Measurements from ENCODE around the gene ANTKMT. TPM values are rescaled to one million over a fixed set of nuclear protein-coding genes. Genes with fewer than 3 reads are reported as not detected.

The ANTKMT gene
- total and polyA plus RNA-seq, 10 donors = 28.6 to 77.2 (median 38.7) TPM

GRCh38 chr16:716768-717325 is 4.1 kb upstream of the ANTKMT start:
- 86 to 93% (median 93%) methylated on average over 12 to 29 of the region's 29 CpGs for WGBS, 5 donors
- TF ChIP-seq POLR2A (IDR thresholded peaks at IDR 0.05) (no peak), POLR2AphosphoS5 (IDR thresholded peaks at IDR 0.05) (no peak), CTCF (IDR thresholded peaks at IDR 0.05 in 8 of 11, conservative IDR thresholded peaks at IDR 0.05 in 3 of 11) (no peak)
- no peaks in the 10 kb centered on the region for H3K9me3 ChIP-seq
- peaks cover 0 to 6% (median 0%) of the 10 kb centered on the region in 6 donors for H3K36me3 ChIP-seq
- peaks cover 0 to 60% (median 12%) of the 10 kb centered on the region in 7 donors for H3K27me3 ChIP-seq (replicated peaks in 1 of 7)
- H3K4me3 ChIP-seq = no peak overlapping the region
- H3K27ac ChIP-seq = no peak overlapping the region
- no peak for DNase-seq
- peaks cover 19 to 76% (median 53%) of the 10 kb centered on the region in 6 donors for H3K4me1 ChIP-seq
- intact Hi-C loops (cut with DNase I; ENCODE audit: low total_unique reads) = no loop called here

- TF ChIP-seq POLR2AphosphoS5 (IDR thresholded peaks at IDR 0.05) (no peak), POLR2A (IDR thresholded peaks at IDR 0.05) (no peak), CTCF (IDR thresholded peaks at IDR 0.05 in 8 of 11, conservative IDR thresholded peaks at IDR 0.05 in 3 of 11) (no peak)
- Histone ChIP-seq H3K27ac (no peak overlapping the region), H3K36me3 (peaks cover 0 to 14% (median 0%) of the 10 kb centered on the region in 6 donors), H3K9me3 (no peaks in the 10 kb centered on the region), H3K4me1 (peaks cover 23 to 81% (median 57%) of the 10 kb centered on the region in 6 donors), H3K27me3 (replicated peaks in 1 of 7) (peaks cover 0 to 52% (median 12%) of the 10 kb centered on the region in 7 donors), H3K4me3 (no peak overlapping the region)
- WGBS, 5 donors = 81 to 93% (median 85%) methylated on average over 9 to 32 of the region's 32 CpGs
- intact Hi-C loops (cut with DNase I; ENCODE audit: low total_unique reads) = no loop called here
- DNase-seq = no peak
These were observed 3.3 kb upstream of the ANTKMT start for GRCh38 chr16:717450-718245.

- Histone ChIP-seq H3K4me3 (no peak overlapping the region), H3K27me3 (replicated peaks in 1 of 7) (peaks cover 0 to 45% (median 12%) of the 10 kb centered on the region in 7 donors), H3K36me3 (peaks cover 0 to 17% (median 0%) of the 10 kb centered on the region in 6 donors), H3K27ac (no peak overlapping the region), H3K4me1 (peaks cover 23 to 87% (median 60%) of the 10 kb centered on the region in 6 donors), H3K9me3 (no peaks in the 10 kb centered on the region)
- no peak for DNase-seq
- no peak for TF ChIP-seq POLR2A (IDR thresholded peaks at IDR 0.05)
- peak in 1 of 3 donors; percentile 4 for TF ChIP-seq POLR2AphosphoS5 (IDR thresholded peaks at IDR 0.05)
- no peak for TF ChIP-seq CTCF (IDR thresholded peaks at IDR 0.05 in 8 of 11, conservative IDR thresholded peaks at IDR 0.05 in 3 of 11)
- intact Hi-C loops (cut with DNase I; ENCODE audit: low total_unique reads) = no loop called here
- 82 to 95% (median 90%) methylated on average over 6 to 9 of the region's 9 CpGs for WGBS, 5 donors
These were observed 2.6 kb upstream of the ANTKMT start for GRCh38 chr16:718389-718788.

- Histone ChIP-seq H3K36me3 (peaks cover 0 to 17% (median 0%) of the 10 kb centered on the region in 6 donors), H3K9me3 (no peaks in the 10 kb centered on the region), H3K4me3 (no peak overlapping the region), H3K27me3 (replicated peaks in 1 of 7) (peaks cover 0 to 40% (median 12%) of the 10 kb centered on the region in 7 donors), H3K27ac (no peak overlapping the region), H3K4me1 (peaks cover 23 to 88% (median 57%) of the 10 kb centered on the region in 6 donors)
- intact Hi-C loops (cut with DNase I; ENCODE audit: low total_unique reads) = no loop called here
- DNase-seq = no peak
- 87 to 96% (median 89%) methylated on average over 6 of the region's 6 CpGs for WGBS, 5 donors
- TF ChIP-seq POLR2AphosphoS5 (IDR thresholded peaks at IDR 0.05) (no peak), POLR2A (IDR thresholded peaks at IDR 0.05) (no peak), CTCF (IDR thresholded peaks at IDR 0.05 in 8 of 11, conservative IDR thresholded peaks at IDR 0.05 in 3 of 11) (no peak)
These were observed 2.0 kb upstream of the ANTKMT start for GRCh38 chr16:718922-719321.
